Esophagus muscularis mucosa (tissue), 4 donors: ENCODE measurements around the gene TBC1D9. TPM values are rescaled to one million over a fixed set of nuclear protein-coding genes. Genes with fewer than 3 reads are reported as not detected.

Source experiments
- DNase-seq: peaks from one replicate; pipeline ENCODE4 v3.0.0-alpha.2; 2017; ENCODE audit errors: extremely low spot score
- H3K27ac ChIP-seq, 4 donors: fragments of 200-600 bp; sonication (generic); replicated peaks in 1 of 4; 1 replicate in 3 of 4; 2 replicates in 1 of 4; pipeline ENCODE4 v1.5.1; 2016 to 2019; ENCODE audit warnings: mild to moderate bottlenecking in 1 of 4
- H3K27me3 ChIP-seq, 4 donors: fragments of 200-600 bp; sonication (generic); one replicate each; pipeline versions ENCODE4 v1.5.1 to v1.6.0; 2016 to 2019
- H3K36me3 ChIP-seq, 4 donors: fragments of 200-600 bp; sonication (generic); one replicate each; pipeline ENCODE4 v1.5.1; 2016 to 2019
- H3K4me1 ChIP-seq, 4 donors: fragments of 200-600 bp; sonication (generic); one replicate each; pipeline ENCODE4 v1.5.1; 2016 to 2019
- H3K4me3 ChIP-seq, 4 donors: fragments of 200-600 bp; sonication (generic); 1 replicate in 2 of 4; 2 replicates in 2 of 4; pipeline ENCODE4 v1.5.1; 2016 to 2019; ENCODE audit warnings: mild to moderate bottlenecking in 4 of 4, moderate library complexity in 1 of 4
- H3K9me3 ChIP-seq, 4 donors: fragments of 200-600 bp; sonication (generic); 1 replicate in 3 of 4; 2 replicates in 1 of 4; pipeline ENCODE4 v1.5.1; 2016 to 2019
- EP300 ChIP-seq: sonication (generic); formaldehyde crosslinking; IDR thresholded peaks from one replicate; pipeline ENCODE4 v1.6.1; 2017; ENCODE audit warnings: antibody characterized with exemption
- POLR2A ChIP-seq: fragments of 450-650 bp; IDR thresholded peaks from one replicate; pipeline ENCODE4 v1.6.1; 2017; ENCODE audit warnings: antibody characterized with exemption, moderate library complexity, mild to moderate bottlenecking, low read depth
- POLR2AphosphoS5 ChIP-seq, 2 donors: sonication (generic); formaldehyde crosslinking; IDR thresholded peaks; one replicate each; pipeline ENCODE4 v1.6.1; 2017; ENCODE audit warnings: antibody characterized with exemption in 2 of 2
- WGBS: methylation state at CpG from one replicate; pipeline ENCODE4 v1.1.5; 2018; 5-methylcytosine and 5-hydroxymethylcytosine counted together
- intact Hi-C: fragments of 100-400 bp; cut with DNase I; formaldehyde crosslinking; loops from one replicate; pipeline ENCODE4 v1.15.1; 2023
- total RNA-seq, 4 donors: library from RNA; depleted of rRNA; stranded (reverse); fragments of >200 nt; gene quantifications; one replicate each; pipeline versions ENCODE4 v1.1.0 to v1.2.1, GENCODE V29; 2016
- TF ChIP-seq, protein P1 (sequence below), 3 experiments: fragments of 200-600 bp in 2 of 3; fragments of 450-650 bp in 1 of 3; sonication (generic) in 2 of 3; IDR thresholded peaks; one replicate each; pipeline ENCODE4 v1.5.1; 2017 to 2019; ENCODE audit warnings: antibody characterized with exemption in 3 of 3, mild to moderate bottlenecking in 2 of 3, moderate library complexity in 1 of 3

TBC1D9 gene
- total RNA-seq, 4 donors from 2014 or later, result 15.4 to 23.8 (median 21.3) TPM

DNA sequence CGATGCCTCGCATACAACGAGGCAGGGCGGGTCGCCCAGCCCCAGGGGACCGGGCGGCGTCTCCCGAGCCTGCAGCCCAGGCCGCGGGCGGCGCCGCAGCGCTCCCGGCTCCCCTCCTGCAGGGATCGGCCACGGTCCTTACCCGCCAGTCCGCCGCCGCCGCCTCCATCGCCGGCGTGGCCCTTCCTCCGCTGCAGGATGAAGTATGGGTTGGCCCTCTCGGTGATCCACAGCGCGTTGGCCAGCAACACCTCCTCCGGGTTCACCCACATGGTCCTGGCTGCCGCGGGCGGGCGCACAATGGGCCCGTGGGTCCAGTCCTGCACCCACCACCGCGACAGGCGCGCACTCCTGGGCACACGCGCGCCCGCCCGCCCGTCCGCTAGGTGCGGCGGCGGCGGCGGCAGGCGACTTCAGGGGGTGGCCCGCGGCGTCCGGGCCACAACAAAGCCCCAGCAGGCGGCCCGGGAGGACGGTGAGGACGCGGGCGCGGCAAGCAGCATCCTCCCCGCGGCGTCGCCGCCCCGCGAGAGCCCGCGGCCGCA, 339 bp downstream of the TBC1D9 start:
- Histone ChIP-seq H3K9me3 (no peaks in the 10 kb centered on the region), H3K4me3 (peak overlapping the region; percentile 84 to 95 (median 92)), H3K27me3 (no peaks in the 10 kb centered on the region), H3K27ac (peak overlapping the region; percentile 88 to 96 (median 94)), H3K4me1 (peaks cover 7 to 29% (median 26%) of the 10 kb centered on the region in 4 donors), H3K36me3 (no peaks in the 10 kb centered on the region)
- intact Hi-C loops, result loop anchor here (5.0 kb wide), 2 partner anchors 96 to 234 kb away; partner anchors contain the start of gene ELMOD2
- no peak for DNase-seq
- WGBS, result 4% methylated on average over 8 of the region's 74 CpGs
- TF ChIP-seq, protein P1, sequence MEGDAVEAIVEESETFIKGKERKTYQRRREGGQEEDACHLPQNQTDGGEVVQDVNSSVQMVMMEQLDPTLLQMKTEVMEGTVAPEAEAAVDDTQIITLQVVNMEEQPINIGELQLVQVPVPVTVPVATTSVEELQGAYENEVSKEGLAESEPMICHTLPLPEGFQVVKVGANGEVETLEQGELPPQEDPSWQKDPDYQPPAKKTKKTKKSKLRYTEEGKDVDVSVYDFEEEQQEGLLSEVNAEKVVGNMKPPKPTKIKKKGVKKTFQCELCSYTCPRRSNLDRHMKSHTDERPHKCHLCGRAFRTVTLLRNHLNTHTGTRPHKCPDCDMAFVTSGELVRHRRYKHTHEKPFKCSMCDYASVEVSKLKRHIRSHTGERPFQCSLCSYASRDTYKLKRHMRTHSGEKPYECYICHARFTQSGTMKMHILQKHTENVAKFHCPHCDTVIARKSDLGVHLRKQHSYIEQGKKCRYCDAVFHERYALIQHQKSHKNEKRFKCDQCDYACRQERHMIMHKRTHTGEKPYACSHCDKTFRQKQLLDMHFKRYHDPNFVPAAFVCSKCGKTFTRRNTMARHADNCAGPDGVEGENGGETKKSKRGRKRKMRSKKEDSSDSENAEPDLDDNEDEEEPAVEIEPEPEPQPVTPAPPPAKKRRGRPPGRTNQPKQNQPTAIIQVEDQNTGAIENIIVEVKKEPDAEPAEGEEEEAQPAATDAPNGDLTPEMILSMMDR (IDR thresholded peaks at IDR 0.05), result peak in 1 of 3 experiments; percentile 10
- TF ChIP-seq EP300, result no peak

DNA sequence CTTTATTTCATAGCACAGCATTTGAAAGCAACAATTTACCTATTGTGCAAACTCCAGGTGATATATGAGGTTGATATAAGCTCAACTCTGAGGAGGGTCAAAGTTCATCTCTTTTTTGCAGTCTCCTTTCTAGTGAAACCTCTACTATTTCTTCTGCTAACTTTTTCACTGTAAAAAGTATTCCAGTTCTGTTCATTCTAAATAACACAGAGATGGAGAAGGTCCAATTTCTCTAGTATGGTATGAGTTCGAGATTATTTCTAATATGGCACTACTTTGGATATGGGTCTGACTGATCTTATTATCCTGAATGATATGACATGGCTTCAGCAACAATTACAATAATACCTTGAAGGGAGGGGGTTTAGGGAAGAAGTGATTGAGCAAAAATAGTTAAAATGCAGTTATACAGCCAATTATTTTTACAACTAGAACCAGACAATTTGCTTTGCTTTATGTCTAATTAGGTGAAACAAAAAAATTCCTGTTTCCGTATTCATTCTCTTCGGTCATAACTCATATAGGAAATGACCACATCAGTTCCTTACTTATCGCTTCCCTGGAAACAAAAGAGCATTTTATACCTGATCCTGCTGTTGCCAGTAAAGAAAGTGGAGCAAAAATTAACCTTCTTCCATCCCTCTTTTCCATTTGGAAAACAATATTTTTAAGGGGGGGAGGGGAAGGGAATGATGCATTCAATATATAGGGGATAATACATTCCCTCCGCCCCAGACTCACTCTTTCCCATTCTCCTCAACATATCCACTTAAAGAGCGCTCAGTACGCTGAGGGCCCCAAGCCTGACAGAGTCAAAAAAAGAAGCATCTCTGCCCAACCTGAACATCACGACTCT, 1.0 kb downstream of the TBC1D9 start:
- no peaks in the 10 kb centered on the region for H3K36me3 ChIP-seq
- no peaks in the 10 kb centered on the region for H3K27me3 ChIP-seq
- H3K4me1 ChIP-seq, result peaks cover 7 to 29% (median 26%) of the 10 kb centered on the region in 4 donors
- H3K9me3 ChIP-seq, result no peaks in the 10 kb centered on the region
- WGBS, result 14% methylated on average over 8 of the region's 8 CpGs
- intact Hi-C loops, result loop anchor here (5.0 kb wide), 2 partner anchors 97 to 233 kb away; partner anchors contain the start of gene ELMOD2
- TF ChIP-seq EP300, result no peak
- TF ChIP-seq, protein P1 (IDR thresholded peaks at IDR 0.05), result no peak
- TF ChIP-seq POLR2A, result no peak
- TF ChIP-seq POLR2AphosphoS5 (IDR thresholded peaks at IDR 0.05), result no peak
- peak overlapping the region; percentile 84 to 95 (median 92) for H3K4me3 ChIP-seq
- no peak for DNase-seq
- H3K27ac ChIP-seq, result peak overlapping the region; percentile 88 to 96 (median 94)

DNA sequence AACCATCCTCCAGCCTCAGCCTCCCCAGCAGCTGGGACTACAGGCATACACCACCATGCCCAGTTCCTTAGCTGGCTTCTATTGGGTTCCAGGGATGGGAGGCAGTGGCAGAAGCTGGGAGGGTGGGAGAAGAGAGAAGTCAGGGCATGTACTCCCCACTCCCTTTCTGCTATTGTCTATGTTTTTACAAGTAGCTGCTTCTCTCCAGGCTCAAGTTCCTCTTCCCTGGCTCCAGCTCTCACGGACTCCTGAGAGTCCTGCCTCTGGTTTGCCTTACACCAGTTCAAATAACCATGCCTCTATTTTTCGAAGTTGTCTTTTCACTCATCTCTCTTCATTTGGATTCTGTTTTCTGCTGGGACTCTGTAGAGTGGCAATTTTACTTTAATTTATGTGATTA, 2.9 kb downstream of the TBC1D9 start:
- Histone ChIP-seq H3K4me1 (peaks cover 7 to 29% (median 26%) of the 10 kb centered on the region in 4 donors), H3K27me3 (no peaks in the 10 kb centered on the region), H3K27ac (no peak overlapping the region), H3K36me3 (no peaks in the 10 kb centered on the region), H3K9me3 (no peaks in the 10 kb centered on the region), H3K4me3 (no peak overlapping the region)
- intact Hi-C loops, result no loop called here
- TF ChIP-seq EP300, result no peak
- no peak for TF ChIP-seq POLR2AphosphoS5 (IDR thresholded peaks at IDR 0.05)
- TF ChIP-seq, protein P1 (IDR thresholded peaks at IDR 0.05), result no peak
- no peak for TF ChIP-seq POLR2A
- DNase-seq, result no peak
- 89% methylated on average over 2 of the region's 2 CpGs for WGBS

DNA sequence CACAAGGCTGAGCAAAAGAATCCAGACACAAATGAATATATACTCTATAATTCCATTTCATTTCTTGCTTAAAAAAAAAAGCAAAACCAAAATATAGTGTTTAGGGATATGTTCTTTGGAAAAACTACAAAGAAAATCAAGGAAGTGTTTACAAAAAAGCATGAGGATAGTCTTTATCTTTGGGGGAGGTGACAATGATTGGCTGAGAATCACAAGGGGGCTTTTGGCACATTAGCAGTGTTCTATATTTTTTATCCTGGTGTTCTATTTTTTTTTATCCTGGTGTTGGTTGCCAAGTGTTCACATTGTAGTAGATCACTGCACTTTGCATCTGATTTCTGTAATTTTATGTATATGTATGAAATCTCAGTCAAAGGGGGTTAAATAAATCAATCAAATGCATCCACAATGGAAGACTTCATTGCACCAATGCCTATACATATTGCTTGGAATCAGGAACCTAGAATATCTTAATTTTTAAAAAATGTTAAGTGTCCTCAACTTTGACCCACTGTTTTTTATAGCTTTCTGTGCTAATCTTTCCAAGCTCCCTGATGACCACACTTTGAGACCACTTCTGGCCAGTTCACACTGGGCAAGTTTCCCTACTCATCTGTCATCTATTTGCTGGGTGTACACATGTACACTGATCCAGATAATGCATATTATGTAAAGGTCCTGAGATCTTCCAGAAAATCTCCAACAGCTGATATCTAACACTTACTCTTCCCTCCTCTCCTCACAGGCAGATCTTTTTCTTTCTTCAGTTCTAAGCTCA, 3.7 kb downstream of the TBC1D9 start:
- TF ChIP-seq POLR2AphosphoS5 (IDR thresholded peaks at IDR 0.05) (no peak), POLR2A (no peak)
- no peak for DNase-seq
- no peak overlapping the region for H3K4me3 ChIP-seq
- H3K9me3 ChIP-seq, result no peaks in the 10 kb centered on the region
- H3K4me1 ChIP-seq, result peaks cover 7 to 28% (median 26%) of the 10 kb centered on the region in 4 donors
- no peak overlapping the region for H3K27ac ChIP-seq
- H3K27me3 ChIP-seq, result no peaks in the 10 kb centered on the region
- no peaks in the 10 kb centered on the region for H3K36me3 ChIP-seq
- intact Hi-C loops, result no loop called here

DNA sequence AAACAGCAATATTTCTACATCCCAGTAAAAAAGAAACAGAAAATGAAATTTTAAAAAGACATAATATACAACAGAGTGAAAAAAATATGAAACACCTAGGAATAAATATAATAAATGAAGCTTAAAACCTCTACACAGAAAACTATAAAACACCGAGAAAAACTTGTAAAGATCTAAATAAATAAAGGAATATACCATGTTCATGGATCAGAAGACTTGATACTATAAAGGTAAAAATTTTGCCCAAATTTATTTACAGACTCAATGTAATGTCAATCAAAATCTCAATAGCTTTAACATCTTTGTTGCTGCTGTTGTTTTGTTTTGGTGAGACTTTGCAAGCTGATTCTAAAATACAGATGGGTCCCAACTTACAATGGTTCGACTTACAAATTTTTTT, 5.7 kb downstream of the TBC1D9 start:
- H3K9me3 ChIP-seq, result no peaks in the 10 kb centered on the region
- no peaks in the 10 kb centered on the region for H3K27me3 ChIP-seq
- H3K4me3 ChIP-seq, result no peak overlapping the region
- DNase-seq, result no peak
- peaks cover 7 to 19% (median 16%) of the 10 kb centered on the region in 4 donors for H3K4me1 ChIP-seq
- H3K27ac ChIP-seq, result no peak overlapping the region
- intact Hi-C loops, result no loop called here
- H3K36me3 ChIP-seq, result no peaks in the 10 kb centered on the region
- TF ChIP-seq, protein P1 (IDR thresholded peaks at IDR 0.05), result no peak
- no peak for TF ChIP-seq POLR2A
- no peak for TF ChIP-seq EP300
- TF ChIP-seq POLR2AphosphoS5 (IDR thresholded peaks at IDR 0.05), result no peak
- 72% methylated on average over 2 of the region's 2 CpGs for WGBS
